AG04450 (cell line): ENCODE measurements around the gene RABEP2. TPM values are rescaled to one million over a fixed set of nuclear protein-coding genes. Genes with fewer than 3 reads are reported as not detected.

Experiments
- CTCF ChIA-PET: fragments of 300-600, 350-600 bp; formaldehyde crosslinking; extraction: SDS; loops from one replicate; lab custom pipeline; 2022; ENCODE audit warnings: antibody characterized with exemption, inconsistent platforms; lab: Charles Lee
- POLR2A ChIA-PET: fragments of 350-600 bp; formaldehyde crosslinking; extraction: SDS; loops from one replicate; lab custom pipeline; 2021; ENCODE audit warnings: antibody characterized with exemption, inconsistent platforms; lab: Yijun Ruan, JAX
- DNase-seq: peaks from one replicate; pipeline ENCODE4 v3.0.0-alpha.2; 2011; ENCODE audit warnings: low read depth, low spot score
- H3K27ac ChIP-seq: one replicate; pipeline ENCODE4 v1.5.1; 2012; ENCODE audit warnings: low read depth, low read length, control low read depth
- H3K27me3 ChIP-seq: one replicate; pipeline ENCODE4 v1.6.0; 2012; ENCODE audit warnings: low read length; ENCODE audit not compliant: control insufficient read depth, insufficient read depth
- H3K4me3 ChIP-seq: 2 replicates; pipeline ENCODE4 v1.5.1; 2011; ENCODE audit warnings: mild to moderate bottlenecking, low read depth, low read length, control low read depth
- H3K9me3 ChIP-seq: 2 replicates; pipeline ENCODE4 v1.5.1; 2012; ENCODE audit warnings: low read length; ENCODE audit not compliant: control insufficient read depth, insufficient read depth
- polyA plus RNA-seq: library from polyadenylated mRNA; depleted of rRNA; stranded (reverse); fragments of >200 nt; gene quantifications from 2 replicates; pipeline ENCODE4 v1.2.3, GENCODE V29; 2011
- TF ChIP-seq, protein P1 (sequence below): IDR thresholded peaks from 2 replicates; pipeline ENCODE4 v1.5.1; 2011; ENCODE audit warnings: low read depth, low read length, control low read depth, inconsistent platforms

Gene RABEP2
- polyA plus RNA-seq, 1 experiment: 9.0 TPM

GRCh38 chr16:28880955-28881354 is 44.1 kb downstream of the RABEP2 start:
- POLR2A ChIA-PET: no interaction called here

DNA sequence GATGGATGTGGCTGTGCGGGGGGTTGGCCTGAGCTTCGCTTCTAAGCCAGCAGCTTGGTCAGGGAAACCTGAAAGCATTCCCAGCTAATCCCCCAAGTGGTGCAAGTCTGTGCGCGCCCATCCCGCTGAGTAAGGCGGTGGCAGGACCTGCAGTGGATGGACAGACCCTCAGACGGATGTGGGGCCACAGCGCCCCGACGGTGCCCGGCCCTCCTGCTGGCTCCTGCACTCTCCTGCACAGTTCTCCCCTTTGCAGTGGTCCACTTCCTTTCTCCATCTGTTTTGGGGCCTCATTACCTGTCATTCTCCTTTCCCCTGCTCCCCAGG is 44.5 kb downstream of the RABEP2 start:
- TF ChIP-seq, protein P1, sequence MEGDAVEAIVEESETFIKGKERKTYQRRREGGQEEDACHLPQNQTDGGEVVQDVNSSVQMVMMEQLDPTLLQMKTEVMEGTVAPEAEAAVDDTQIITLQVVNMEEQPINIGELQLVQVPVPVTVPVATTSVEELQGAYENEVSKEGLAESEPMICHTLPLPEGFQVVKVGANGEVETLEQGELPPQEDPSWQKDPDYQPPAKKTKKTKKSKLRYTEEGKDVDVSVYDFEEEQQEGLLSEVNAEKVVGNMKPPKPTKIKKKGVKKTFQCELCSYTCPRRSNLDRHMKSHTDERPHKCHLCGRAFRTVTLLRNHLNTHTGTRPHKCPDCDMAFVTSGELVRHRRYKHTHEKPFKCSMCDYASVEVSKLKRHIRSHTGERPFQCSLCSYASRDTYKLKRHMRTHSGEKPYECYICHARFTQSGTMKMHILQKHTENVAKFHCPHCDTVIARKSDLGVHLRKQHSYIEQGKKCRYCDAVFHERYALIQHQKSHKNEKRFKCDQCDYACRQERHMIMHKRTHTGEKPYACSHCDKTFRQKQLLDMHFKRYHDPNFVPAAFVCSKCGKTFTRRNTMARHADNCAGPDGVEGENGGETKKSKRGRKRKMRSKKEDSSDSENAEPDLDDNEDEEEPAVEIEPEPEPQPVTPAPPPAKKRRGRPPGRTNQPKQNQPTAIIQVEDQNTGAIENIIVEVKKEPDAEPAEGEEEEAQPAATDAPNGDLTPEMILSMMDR: no peak
- peak overlapping the region; percentile 58; the same call in 1 of the 2 replicates for H3K4me3 ChIP-seq
- ChIA-PET POLR2A (no interaction called here), CTCF (no interaction called here)
- no peak overlapping the region for H3K27ac ChIP-seq
- no peaks in the 10 kb centered on the region; the same call in 1 of the 2 replicates for H3K9me3 ChIP-seq
- DNase-seq: no peak
- H3K27me3 ChIP-seq: no peaks in the 10 kb centered on the region

More at GRCh38 chr16:28880955-28881354, 44.1 kb downstream of the RABEP2 start:
- H3K4me3 ChIP-seq: no peak overlapping the region
- CTCF ChIA-PET: no interaction called here
- TF ChIP-seq, protein P1: no peak
- no peak overlapping the region for H3K27ac ChIP-seq
- no peaks in the 10 kb centered on the region for H3K27me3 ChIP-seq
- no peak for DNase-seq
- no peaks in the 10 kb centered on the region; the same call in 1 of the 2 replicates for H3K9me3 ChIP-seq

- Histone ChIP-seq H3K9me3 (no peaks in the 10 kb centered on the region; the same call in 1 of the 2 replicates), H3K27ac (no peak overlapping the region), H3K27me3 (no peaks in the 10 kb centered on the region), H3K4me3 (peak overlapping the region; percentile 71)
- ChIA-PET CTCF (no interaction called here), POLR2A (interaction anchor here (0.9 to 1.2 kb wide), 3 partner anchors 12 to 45 kb away, joined by 3 to 7 read pairs (median 5); partner anchors contain the start of genes RABEP2 and SH2B1)
- TF ChIP-seq, protein P1: no peak
- DNase-seq: peak; percentile 29
Measured at GRCh38 chr16:28879841-28880588, 45.0 kb downstream of the RABEP2 start.

DNA sequence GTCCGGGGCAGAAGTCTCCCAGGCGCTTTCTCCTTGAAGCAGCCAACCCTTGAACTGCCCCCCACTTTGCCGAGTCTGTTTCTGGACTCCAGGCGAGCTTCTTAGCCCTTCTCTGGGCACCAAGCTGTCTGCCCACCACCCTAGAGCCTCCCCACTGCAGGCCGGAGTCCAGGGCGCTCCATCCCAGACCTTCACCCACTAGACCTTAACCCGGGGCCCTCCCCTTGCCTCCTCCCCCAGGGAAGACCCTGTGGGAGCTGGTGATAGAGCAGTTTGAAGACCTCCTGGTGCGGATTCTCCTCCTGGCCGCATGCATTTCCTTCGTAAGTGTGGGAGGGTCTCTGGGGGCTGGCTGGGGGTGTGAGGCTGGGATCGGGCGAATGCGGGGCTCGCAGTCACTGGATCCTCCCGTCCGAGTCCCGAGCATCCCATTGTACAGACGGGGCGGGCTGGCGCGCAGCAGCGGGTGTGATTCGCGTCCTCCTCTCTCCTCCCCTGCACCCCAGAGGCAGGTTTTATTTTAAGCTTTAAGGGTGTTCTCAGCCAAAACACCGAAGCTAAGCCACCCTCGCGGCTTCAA is 45.7 kb downstream of the RABEP2 start:
- CTCF ChIA-PET: interaction anchor here (1.8 kb wide), 1 partner anchor 66 kb away, joined by 6 read pairs; no protein-coding TSS in a partner anchor
- no peak for DNase-seq
- H3K9me3 ChIP-seq: no peaks in the 10 kb centered on the region; the same call in 1 of the 2 replicates
- H3K27me3 ChIP-seq: no peaks in the 10 kb centered on the region
- POLR2A ChIA-PET: interaction anchor here (0.5 to 1.2 kb wide), 5 partner anchors 11 to 68 kb away, joined by 3 to 7 read pairs (median 6); partner anchors contain the start of genes RABEP2 and SH2B1
- TF ChIP-seq, protein P1: no peak
- no peak overlapping the region for H3K27ac ChIP-seq
- H3K4me3 ChIP-seq: peak overlapping the region; percentile 71
